ENCODE data around the gene DEFB131A.
"Not testable (repeated sequence)": the region's sequence is repeated elsewhere in the genome, so short reads cannot be mapped to it uniquely, and the experiment has no call there.

DEFB131A gene

DNA sequence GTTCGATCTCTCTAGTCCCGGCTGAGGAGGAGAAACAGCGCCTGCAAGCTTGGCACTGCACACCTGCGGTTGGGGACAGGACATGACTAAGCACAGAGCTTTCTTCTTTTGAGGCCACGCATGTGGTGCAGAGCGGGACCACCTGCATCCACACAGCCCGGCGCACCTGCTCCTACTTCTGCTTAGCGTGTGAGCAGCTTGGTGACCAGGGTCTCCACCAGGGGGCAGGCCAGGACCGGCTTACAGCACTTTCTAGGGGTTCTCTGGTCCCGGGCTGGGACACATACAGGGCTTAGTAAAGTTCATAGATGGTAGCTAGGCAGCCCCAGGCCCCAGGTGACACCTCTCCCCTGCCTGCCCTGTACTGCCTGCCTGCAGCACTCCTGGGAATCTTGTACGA is 51.2 kb downstream of the DEFB131A start:
- DNase-seq, result not testable (repeated sequence)

DNA sequence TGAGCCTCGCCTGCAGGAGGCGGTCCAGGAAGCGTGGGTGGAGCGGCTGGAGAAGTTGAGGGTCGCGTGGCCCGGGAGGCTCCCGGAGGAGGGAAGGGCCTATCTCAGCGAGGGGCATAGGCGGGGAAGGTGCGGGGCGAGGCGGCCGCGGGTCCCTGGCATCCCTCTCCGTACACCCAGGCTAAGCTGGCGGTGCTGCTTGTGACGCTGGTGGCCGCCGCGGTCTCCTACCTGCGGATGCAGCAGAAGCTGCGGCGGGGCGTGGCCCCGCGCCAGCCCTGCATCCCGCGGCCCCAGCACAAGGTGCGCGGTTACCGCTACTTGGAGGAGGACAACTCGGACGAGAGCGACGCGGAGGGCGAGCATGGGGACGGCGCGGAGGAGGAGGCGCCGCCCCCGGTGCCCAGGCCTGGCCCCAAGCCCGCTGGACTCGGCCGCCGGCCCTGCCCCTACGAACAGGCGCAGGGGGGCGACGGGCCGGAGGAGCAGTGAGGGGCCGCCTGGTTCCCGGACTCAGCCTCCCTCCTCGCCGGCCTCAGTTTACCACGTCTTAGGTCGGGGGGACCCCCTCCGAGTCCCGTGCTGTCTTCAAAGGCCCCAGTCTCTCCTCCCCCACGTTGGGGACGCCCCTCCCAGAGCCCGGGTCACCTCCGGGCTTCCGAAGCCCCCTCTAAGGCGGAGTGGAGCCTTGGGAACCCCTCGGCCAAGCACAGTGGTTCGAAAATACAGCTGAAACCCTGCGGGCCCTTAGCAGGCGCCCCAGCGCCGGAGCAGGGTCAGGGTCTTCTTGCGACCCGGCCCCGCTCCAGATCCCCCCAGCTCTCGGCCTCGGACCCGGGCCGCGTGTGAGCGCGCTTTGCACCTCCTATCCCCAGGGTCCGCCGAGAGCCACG is 53.6 kb downstream of the DEFB131A start:
- DNase-seq, result not testable (repeated sequence)

GRCh38 chr4:9498468-9499040 is 54.3 kb downstream of the DEFB131A start:
- DNase-seq, result not testable (repeated sequence)

DNA sequence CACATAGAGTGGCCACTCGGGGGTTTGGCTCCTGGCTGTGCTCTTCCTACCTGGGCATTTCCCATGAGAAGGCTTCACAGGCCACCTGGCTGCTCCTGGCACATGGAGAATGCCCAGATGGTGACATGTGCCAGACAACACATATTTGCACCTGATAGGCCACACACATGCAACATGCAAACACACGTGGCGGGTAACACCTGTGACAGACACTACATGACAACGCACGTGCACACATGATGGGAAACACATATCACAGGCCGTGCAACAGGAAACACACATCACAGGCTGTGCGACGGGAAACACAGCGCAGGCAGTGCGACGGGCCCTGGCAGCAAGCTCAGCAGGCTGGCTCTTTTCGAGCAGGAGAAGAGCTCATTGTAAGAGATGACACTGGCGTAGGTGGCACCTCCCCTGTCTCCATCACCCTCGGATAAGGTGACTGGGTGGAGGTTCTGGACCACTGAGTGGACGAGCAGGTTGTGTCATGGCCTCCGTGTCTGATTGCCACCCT is 55.8 kb downstream of the DEFB131A start:
- DNase-seq, result not testable (repeated sequence)

Measured in NCI-H2227 treated with DMSO at 0.1 percent for 48 hours (cell line).